Measurements from ENCODE around the gene BRD3. TPM values are rescaled to one million over a fixed set of nuclear protein-coding genes. Genes with fewer than 3 reads are reported as not detected.

The BRD3 gene
- total and polyA plus RNA-seq, 3 experiments from 2014 or later: 35.5 to 41.5 (median 39.4) TPM

DNA sequence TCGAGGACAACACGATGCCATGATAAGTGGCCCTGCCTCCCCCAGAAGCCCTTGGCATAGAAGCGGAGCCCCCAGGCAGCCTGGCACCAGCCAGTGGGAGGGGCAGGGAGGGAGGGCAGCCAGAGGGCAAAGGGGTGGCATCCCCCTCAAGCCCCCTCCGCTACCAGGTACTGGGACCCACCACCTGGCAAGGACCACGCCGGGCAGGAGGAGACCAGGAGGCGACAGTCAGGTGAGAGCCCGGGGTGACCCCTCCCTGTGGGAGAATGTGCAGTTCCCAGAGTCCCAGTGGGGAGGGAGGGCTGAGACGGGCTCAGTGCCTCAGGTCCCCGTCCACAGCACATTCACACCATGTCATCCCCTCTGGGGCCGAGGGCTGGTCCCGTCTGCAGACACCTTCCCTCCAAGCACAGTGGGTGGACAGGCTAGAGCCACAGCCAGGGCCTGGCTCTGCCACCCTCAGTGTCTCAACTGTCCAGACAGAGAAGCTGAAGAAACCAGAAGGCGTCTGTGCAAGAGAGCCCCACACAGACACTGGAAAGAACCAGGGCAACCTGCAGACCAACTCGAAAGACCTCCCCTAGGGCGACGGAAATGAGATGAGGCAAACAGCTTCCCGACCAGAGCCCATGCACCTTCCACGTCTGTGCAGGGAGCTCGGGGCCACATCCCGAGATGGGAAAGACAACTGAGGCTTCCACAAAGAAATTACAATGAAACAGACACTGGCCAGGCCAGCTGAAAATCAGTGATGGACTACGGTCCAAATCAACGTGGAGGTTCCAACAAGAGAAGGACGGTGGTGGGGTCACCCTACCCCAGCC is 11.1 kb downstream of the BRD3 start:
- no peak overlapping the region for H3K27ac ChIP-seq (ENCODE audit: low read depth, low read length)
- no peaks in the 10 kb centered on the region for H3K9me3 ChIP-seq (ENCODE audit: low read length)
- Mint-ChIP-seq H3K4me3 (peak overlapping the region in 1 of 7 donors; percentile 40), H3K27ac (peak overlapping the region in 4 of 8 donors; percentile 9 to 70 (median 32)), H3K27me3 (no peaks in the 10 kb centered on the region), H3K36me3 (peaks cover 0 to 29% (median 0%) of the 10 kb centered on the region in 3 donors), H3K4me1 (peaks cover 26 to 58% (median 29%) of the 10 kb centered on the region in 3 donors), H3K9me3 (no peaks in the 10 kb centered on the region)
- no peaks in the 10 kb centered on the region for H3K36me3 ChIP-seq (ENCODE audit: insufficient read depth, low read length)
- CTCF ChIA-PET: no interaction called here
- DNase-seq: peak in 1 of 5 donors; percentile 31
- no peaks in the 10 kb centered on the region for H3K27me3 ChIP-seq (ENCODE audit: insufficient read depth, low read length, poor library complexity, severe bottlenecking)
- POLR2A ChIA-PET: no interaction called here
- H3K4me1 ChIP-seq (ENCODE audit: insufficient read depth, low read length): peaks cover 20% of the 10 kb centered on the region
- H3K4me3 ChIP-seq (ENCODE audit: low read length): no peak overlapping the region

DNA sequence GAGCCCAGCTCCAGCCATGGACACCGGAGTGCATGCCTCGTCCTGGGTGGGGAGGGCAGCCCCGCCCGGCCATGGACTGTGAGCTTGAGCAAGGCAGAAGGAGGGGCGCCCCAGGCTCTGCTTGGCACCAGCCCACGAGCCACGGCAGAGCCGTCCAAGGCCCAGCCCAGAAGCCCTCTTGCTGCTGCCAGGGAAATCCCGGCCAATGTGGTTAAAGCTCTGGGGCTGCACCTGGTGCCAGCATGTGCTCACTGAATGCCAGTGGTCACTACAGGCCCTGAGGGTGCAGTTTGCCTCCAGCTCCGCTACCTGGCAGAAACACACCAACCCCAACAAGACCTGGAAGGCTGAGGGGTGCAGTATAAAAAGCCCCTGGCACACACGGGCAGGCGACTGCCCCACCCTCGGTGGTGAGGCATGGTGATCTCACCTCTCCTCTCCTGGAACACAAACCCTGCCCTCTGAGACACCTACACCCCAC is 11.8 kb downstream of the BRD3 start:
- H3K27me3 ChIP-seq (ENCODE audit: insufficient read depth, low read length, poor library complexity, severe bottlenecking): no peaks in the 10 kb centered on the region
- H3K27ac Mint-ChIP-seq: peak overlapping the region in 3 of 8 donors; percentile 29 to 38 (median 36)
- H3K4me3 ChIP-seq (ENCODE audit: low read length): no peak overlapping the region
- H3K4me1 ChIP-seq (ENCODE audit: insufficient read depth, low read length): peaks cover 15% of the 10 kb centered on the region
- peaks cover 24 to 52% (median 26%) of the 10 kb centered on the region in 3 donors for H3K4me1 Mint-ChIP-seq
- H3K36me3 ChIP-seq (ENCODE audit: insufficient read depth, low read length): peaks cover 4% of the 10 kb centered on the region
- no peaks in the 10 kb centered on the region for H3K27me3 Mint-ChIP-seq
- H3K9me3 ChIP-seq (ENCODE audit: low read length): no peaks in the 10 kb centered on the region
- no peaks in the 10 kb centered on the region for H3K9me3 Mint-ChIP-seq
- no peak overlapping the region for H3K27ac ChIP-seq (ENCODE audit: low read depth, low read length)
- peaks cover 0 to 36% (median 3%) of the 10 kb centered on the region in 3 donors for H3K36me3 Mint-ChIP-seq
- POLR2A ChIA-PET: no interaction called here
- H3K4me3 Mint-ChIP-seq: no peak overlapping the region
- CTCF ChIA-PET: no interaction called here
- peak in 1 of 5 donors; percentile 39 for DNase-seq

DNA sequence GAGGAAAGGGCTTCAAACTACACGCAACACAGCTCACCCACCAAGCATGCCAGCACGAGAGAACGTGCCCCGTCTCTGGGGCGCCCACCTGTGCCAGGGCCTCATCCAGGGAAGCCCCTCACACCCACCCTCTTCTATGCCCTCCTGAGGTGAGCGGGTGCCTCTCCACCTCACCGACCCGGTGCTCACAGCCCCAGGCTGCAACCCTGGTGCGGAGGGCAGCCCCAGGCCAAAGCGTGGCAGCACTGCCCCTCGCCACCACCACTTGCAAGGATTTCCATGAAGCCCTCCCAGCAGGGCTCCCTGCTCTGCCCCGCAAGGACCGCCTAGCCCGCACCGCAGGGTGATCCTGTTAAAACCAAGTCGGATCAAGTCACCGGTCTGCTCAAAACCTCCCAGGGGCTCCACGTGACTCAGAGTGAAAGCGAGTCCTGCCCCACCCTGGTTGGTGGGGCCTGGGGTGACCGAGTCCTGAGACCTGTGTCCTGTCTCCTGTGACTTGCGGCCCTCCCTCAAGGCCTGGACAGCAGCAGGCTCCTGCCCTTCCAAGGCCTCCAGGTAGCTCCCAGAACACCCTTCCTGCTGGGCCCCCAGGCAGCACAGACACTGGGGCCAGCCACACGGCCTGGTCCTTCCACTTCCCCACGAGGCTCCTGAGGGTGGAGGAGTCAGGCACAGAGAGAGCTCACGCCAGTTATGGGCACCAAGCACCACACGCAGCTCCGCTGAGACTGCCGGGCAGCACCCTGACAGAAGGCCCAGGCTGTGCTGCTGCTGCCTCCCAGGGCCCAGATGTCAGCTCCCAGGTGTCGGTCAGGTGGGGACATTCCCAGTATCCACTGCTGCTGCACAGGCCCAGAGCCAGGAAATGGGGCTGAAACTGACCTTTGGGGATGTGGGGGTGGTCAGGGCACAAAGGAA is 12.7 kb downstream of the BRD3 start:
- Mint-ChIP-seq H3K9me3 (no peaks in the 10 kb centered on the region), H3K36me3 (peaks cover 0 to 44% (median 3%) of the 10 kb centered on the region in 3 donors), H3K27ac (no peak overlapping the region), H3K4me1 (peaks cover 19 to 43% (median 20%) of the 10 kb centered on the region in 3 donors), H3K27me3 (no peaks in the 10 kb centered on the region), H3K4me3 (no peak overlapping the region)
- H3K27ac ChIP-seq (ENCODE audit: low read depth, low read length): no peak overlapping the region
- peaks cover 6% of the 10 kb centered on the region for H3K4me1 ChIP-seq (ENCODE audit: insufficient read depth, low read length)
- H3K36me3 ChIP-seq (ENCODE audit: insufficient read depth, low read length): peaks cover 9% of the 10 kb centered on the region
- H3K4me3 ChIP-seq (ENCODE audit: low read length): no peak overlapping the region
- POLR2A ChIA-PET: no interaction called here
- no peaks in the 10 kb centered on the region for H3K27me3 ChIP-seq (ENCODE audit: insufficient read depth, low read length, poor library complexity, severe bottlenecking)
- DNase-seq: peak in 1 of 5 donors; percentile 42
- H3K9me3 ChIP-seq (ENCODE audit: low read length): no peaks in the 10 kb centered on the region
- CTCF ChIA-PET: no interaction called here

- Histone ChIP-seq H3K4me1 (ENCODE audit: insufficient read depth, low read length) (no peaks in the 10 kb centered on the region), H3K9me3 (ENCODE audit: low read length) (no peaks in the 10 kb centered on the region), H3K36me3 (ENCODE audit: insufficient read depth, low read length) (peaks cover 9% of the 10 kb centered on the region), H3K27me3 (ENCODE audit: insufficient read depth, low read length, poor library complexity, severe bottlenecking) (no peaks in the 10 kb centered on the region), H3K4me3 (ENCODE audit: low read length) (no peak overlapping the region), H3K27ac (ENCODE audit: low read depth, low read length) (no peak overlapping the region)
- CTCF ChIA-PET: no interaction called here
- peak in 1 of 5 donors; percentile 47 for DNase-seq
- Mint-ChIP-seq H3K27ac (peak overlapping the region in 1 of 8 donors; percentile 47), H3K27me3 (no peaks in the 10 kb centered on the region), H3K9me3 (no peaks in the 10 kb centered on the region), H3K4me3 (no peak overlapping the region), H3K4me1 (peaks cover 14 to 34% (median 17%) of the 10 kb centered on the region in 3 donors), H3K36me3 (peaks cover 0 to 53% (median 3%) of the 10 kb centered on the region in 3 donors)
- POLR2A ChIA-PET: no interaction called here
These were observed 13.7 kb downstream of the BRD3 start for GRCh38 chr9:134053941-134054761.

DNA sequence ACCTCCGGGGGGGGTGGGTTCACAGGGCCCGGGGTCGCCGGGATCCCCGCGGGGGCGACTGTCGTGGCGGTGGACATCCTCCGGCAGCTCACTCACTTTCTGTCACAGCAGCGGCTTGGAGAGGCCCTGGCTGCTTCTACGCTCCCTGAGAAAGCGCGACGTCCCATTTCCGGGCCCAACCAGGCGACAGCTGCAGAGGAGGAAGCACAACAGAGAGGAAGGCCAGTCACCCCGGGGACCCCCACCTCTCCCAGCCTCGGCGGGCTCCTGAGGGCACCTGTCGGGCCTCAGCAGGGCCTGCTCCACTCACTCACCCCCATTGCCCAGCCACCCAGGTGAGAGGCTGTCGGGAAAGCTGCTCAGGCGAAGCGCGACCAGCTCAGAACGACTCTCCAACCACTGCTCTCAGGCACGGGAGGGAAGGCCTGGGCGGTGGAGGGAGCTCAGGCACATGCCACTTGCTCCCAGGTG is 14.4 kb downstream of the BRD3 start:
- Histone ChIP-seq H3K4me1 (ENCODE audit: insufficient read depth, low read length) (no peaks in the 10 kb centered on the region), H3K27me3 (ENCODE audit: insufficient read depth, low read length, poor library complexity, severe bottlenecking) (no peaks in the 10 kb centered on the region), H3K36me3 (ENCODE audit: insufficient read depth, low read length) (peaks cover 9% of the 10 kb centered on the region), H3K27ac (ENCODE audit: low read depth, low read length) (no peak overlapping the region), H3K4me3 (ENCODE audit: low read length) (no peak overlapping the region), H3K9me3 (ENCODE audit: low read length) (no peaks in the 10 kb centered on the region)
- Mint-ChIP-seq H3K27me3 (no peaks in the 10 kb centered on the region), H3K9me3 (no peaks in the 10 kb centered on the region), H3K27ac (no peak overlapping the region), H3K4me1 (peaks cover 6 to 26% (median 10%) of the 10 kb centered on the region in 3 donors), H3K36me3 (peaks cover 0 to 55% (median 3%) of the 10 kb centered on the region in 3 donors), H3K4me3 (no peak overlapping the region)
- ChIA-PET CTCF (no interaction called here), POLR2A (no interaction called here)
- DNase-seq: peak in 1 of 5 donors; percentile 35

GRCh38 chr9:134052941-134053340 is 14.9 kb downstream of the BRD3 start:
- peaks cover 5 to 24% (median 9%) of the 10 kb centered on the region in 3 donors for H3K4me1 Mint-ChIP-seq
- CTCF ChIA-PET: no interaction called here
- H3K4me1 ChIP-seq (ENCODE audit: insufficient read depth, low read length): no peaks in the 10 kb centered on the region
- no peak overlapping the region for H3K27ac ChIP-seq (ENCODE audit: low read depth, low read length)
- H3K4me3 Mint-ChIP-seq: no peak overlapping the region
- no peaks in the 10 kb centered on the region for H3K9me3 ChIP-seq (ENCODE audit: low read length)
- H3K27ac Mint-ChIP-seq: no peak overlapping the region
- H3K27me3 Mint-ChIP-seq: no peaks in the 10 kb centered on the region
- DNase-seq: peak in 1 of 5 donors; percentile 17
- H3K36me3 ChIP-seq (ENCODE audit: insufficient read depth, low read length): peaks cover 9% of the 10 kb centered on the region
- H3K9me3 Mint-ChIP-seq: no peaks in the 10 kb centered on the region
- peaks cover 0 to 58% (median 3%) of the 10 kb centered on the region in 3 donors for H3K36me3 Mint-ChIP-seq
- POLR2A ChIA-PET: interaction anchor here (0.6 kb wide), 1 partner anchor 1824 kb away, joined by 3 read pairs; no protein-coding TSS in a partner anchor
- H3K27me3 ChIP-seq (ENCODE audit: insufficient read depth, low read length, poor library complexity, severe bottlenecking): no peaks in the 10 kb centered on the region
- no peak overlapping the region for H3K4me3 ChIP-seq (ENCODE audit: low read length)

DNA sequence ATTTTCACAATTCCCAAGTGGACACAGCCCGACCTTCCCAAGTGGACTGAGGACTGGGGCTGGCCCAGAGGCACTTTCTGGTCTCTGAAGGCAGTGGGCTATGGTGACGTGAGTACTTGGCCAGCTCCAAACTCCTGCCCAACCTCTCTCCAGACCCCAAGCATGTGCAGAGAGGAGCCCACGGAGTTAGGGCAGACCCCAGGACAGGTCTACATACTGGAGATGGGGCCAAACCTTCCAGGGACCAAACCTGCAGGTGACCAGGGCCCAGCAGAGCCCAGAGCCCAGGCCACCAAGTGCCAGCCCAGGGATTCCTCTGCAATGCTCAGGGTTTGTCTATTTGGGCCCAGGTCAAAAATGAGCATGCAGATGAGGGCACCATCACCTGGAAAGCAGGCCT is 15.3 kb downstream of the BRD3 start:
- no peak overlapping the region for H3K4me3 ChIP-seq (ENCODE audit: low read length)
- Mint-ChIP-seq H3K4me1 (peaks cover 5 to 22% (median 9%) of the 10 kb centered on the region in 3 donors), H3K27me3 (no peaks in the 10 kb centered on the region), H3K9me3 (no peaks in the 10 kb centered on the region), H3K36me3 (peaks cover 0 to 63% (median 3%) of the 10 kb centered on the region in 3 donors), H3K27ac (no peak overlapping the region), H3K4me3 (no peak overlapping the region)
- ChIA-PET POLR2A (interaction anchor here (0.6 kb wide), 1 partner anchor 1825 kb away, joined by 3 read pairs; no protein-coding TSS in a partner anchor), CTCF (interaction anchor here (1.6 kb wide), 1 partner anchor 25 kb away, joined by 5 read pairs; no protein-coding TSS in a partner anchor)
- no peak for DNase-seq
- H3K4me1 ChIP-seq (ENCODE audit: insufficient read depth, low read length): no peaks in the 10 kb centered on the region
- H3K27ac ChIP-seq (ENCODE audit: low read depth, low read length): no peak overlapping the region
- peaks cover 9% of the 10 kb centered on the region for H3K36me3 ChIP-seq (ENCODE audit: insufficient read depth, low read length)
- no peaks in the 10 kb centered on the region for H3K27me3 ChIP-seq (ENCODE audit: insufficient read depth, low read length, poor library complexity, severe bottlenecking)
- no peaks in the 10 kb centered on the region for H3K9me3 ChIP-seq (ENCODE audit: low read length)
